NCI-H526 (cell line): ENCODE measurements around the gene SFRP4.

Source experiments
- DNase-seq, 2 experiments: peaks; one replicate each; lab custom pipeline; 2025; lab: John Stamatoyannopoulos, UW

Gene SFRP4

DNA sequence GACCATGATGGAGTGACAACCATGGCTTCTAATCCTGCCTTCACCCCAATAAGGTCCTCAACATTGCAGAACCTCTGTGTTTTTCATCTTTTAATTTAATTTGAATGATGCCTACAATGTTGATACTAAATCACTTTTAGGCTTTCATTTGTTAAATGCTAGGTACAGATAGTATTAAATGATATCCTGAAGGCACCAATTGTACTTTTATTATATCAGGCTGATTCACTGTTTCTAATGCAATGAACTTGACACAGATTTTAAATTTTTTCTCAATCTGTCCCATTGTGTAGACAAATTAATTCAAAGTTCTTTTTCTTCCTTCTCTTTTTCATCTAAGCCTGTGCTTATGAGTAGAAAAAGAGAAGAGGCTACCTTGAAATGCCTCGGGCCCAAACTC lies 9.0 kb upstream of the SFRP4 start:
- DNase-seq = no peak

DNA sequence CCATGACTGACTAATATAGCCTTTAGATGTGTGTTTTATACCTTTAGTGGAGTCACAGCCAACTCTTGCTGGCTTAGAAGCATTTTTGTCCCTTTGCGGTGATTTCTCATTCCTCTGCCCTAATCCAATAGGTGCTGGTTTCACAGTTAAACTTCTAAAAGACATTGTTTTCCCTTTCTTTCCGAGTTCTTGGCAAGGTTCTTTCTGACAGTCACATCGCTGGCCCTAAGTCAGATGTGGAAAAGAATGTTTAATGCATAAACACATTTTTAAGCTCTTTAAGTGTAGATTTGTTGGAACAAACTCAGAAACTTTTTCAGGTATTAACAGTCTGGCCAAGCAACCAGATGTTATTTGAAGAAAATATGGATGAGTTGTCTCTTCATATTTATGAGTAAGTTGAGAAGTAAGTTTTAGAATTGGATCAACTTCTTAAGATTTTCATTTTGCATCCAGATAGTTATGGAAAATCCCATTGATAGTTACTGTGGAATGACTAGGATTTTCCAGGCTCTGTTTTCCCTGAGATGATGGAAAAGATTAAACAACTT lies 7.9 kb upstream of the SFRP4 start:
- DNase-seq = no peak

DNA sequence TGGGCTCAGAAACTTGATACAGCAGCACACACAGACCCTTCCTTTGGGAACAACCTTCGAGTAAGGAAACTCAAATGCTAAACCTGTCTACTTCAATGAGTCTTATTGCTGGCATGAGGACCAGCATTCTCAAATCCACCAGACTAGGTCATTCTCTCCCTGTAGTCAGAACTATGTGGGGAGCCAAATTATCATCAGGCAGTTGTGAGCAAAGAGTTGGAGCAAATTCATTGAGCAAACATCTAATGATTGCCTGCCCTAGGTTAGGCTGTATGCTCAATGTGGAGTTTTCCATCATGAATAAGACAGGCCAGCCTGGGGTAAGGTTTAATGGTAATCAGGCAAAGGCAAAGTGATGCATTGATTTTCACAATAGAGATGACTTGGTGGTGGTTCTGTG lies 7.4 kb upstream of the SFRP4 start:
- no peak for DNase-seq

DNA sequence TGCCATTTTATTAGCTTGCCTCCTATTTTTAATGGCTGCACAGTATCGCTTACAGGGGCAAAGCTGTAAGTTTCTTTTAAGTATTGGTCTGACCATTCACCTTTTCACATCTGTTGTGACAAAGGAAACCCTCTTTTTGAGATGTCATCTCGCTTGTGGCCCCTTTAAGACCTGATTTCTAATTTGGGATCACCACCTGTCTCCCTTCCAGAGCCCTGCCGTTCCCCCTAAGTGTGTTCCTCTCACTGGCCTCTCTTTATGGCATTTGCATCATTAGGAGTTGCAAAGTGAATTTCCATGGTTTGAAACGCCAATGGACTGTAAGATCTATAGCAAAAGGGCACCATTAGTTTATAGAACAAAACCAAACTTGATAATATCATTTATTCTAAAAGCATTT lies 5.3 kb upstream of the SFRP4 start:
- no peak for DNase-seq

DNA sequence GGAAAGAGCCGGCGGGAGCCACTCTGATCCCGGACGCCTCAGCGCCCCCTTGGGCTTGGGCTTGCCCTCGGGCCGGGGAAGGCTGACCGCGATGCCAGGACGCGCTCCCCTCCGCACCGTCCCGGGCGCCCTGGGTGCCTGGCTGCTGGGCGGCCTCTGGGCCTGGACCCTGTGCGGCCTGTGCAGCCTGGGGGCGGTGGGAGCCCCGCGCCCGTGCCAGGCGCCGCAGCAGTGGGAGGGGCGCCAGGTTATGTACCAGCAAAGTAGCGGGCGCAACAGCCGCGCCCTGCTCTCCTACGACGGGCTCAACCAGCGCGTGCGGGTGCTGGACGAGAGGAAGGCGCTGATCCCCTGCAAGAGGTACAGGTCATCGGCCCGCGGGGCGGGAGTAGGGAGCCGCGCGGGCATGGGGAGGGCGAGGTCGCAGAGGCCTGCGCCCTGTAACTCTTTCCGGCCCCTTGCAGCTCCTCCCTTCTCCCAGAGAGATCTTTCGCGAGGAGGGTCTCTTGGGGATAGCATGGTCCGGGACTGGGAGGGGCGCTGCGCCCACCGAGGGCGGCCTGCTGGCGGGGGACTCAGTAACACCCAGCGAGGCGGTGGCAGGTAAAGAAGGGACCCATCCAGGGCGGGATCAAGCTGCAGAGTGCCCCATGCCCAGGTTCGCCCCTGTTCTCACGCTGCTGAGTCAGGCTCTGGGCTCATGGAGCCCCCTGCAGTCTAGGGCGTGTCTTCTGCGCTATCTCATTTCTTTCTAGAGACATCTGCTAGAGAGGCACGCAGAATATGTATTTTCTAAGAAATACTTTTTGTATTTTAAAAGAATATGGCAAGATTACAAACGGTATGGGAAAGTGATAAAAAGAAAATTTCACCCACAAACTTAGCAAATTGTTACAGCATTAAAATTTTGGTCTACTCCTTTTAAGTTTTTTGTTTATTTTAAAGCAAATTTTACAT lies 4.5 kb upstream of the SFRP4 start:
- DNase-seq = peak; percentile 17 to 76

DNA sequence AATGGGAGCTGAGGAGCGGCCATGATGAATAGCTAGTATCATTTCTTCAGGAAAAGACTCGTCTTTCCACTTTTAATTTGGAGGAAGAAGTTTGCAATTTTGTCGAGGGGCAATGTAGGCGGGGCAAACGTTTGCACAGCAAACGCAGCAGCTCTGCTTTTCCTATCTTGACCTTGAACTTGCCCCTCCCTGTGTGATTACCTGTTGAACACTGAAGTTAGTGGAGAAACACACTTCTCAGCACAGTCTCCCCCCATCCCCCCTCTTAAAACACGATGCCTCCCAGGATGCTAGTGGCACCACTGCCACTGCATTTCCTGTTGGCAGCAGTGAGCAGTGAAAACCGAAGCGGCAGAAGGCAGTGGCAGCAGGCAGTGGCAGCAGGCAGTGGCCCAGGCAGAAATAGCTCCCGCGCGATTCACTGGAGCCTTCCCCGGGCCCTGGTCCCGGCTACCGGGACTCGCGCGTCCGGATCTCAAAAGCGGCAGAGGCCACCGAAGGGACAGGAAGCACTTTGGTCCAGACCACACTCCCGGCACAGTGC lies 3.8 kb upstream of the SFRP4 start, which contains the start of gene EPDR1:
TSS of gene EPDR1 (plus strand) at position 336 of the 544 bp plus-strand sequence. CDS start 300 bp downstream, outside the sequence.
- peak; percentile 46 to 86 for DNase-seq

DNA sequence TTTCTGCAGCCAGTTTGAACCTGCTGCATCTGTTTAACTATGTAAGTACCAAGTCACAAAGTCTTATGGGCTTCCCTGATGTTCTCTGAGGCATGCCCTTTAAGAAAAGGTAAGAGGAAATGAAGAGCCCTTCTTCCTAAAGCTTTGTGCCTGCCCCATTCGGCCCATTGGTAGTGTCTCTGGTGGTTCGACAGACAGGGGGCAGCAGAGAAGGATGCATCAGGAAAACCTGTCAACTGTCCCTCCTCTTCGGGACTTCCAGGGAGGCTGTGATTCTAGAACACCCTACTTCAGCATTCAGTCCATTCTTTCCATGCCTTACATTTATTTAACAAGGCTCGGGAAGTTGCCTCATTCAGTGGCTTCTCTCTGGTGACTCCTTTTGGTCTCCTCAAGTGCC lies 1.9 kb upstream of the SFRP4 start:
- peak in 1 of 2 experiments; percentile 0 for DNase-seq

DNA sequence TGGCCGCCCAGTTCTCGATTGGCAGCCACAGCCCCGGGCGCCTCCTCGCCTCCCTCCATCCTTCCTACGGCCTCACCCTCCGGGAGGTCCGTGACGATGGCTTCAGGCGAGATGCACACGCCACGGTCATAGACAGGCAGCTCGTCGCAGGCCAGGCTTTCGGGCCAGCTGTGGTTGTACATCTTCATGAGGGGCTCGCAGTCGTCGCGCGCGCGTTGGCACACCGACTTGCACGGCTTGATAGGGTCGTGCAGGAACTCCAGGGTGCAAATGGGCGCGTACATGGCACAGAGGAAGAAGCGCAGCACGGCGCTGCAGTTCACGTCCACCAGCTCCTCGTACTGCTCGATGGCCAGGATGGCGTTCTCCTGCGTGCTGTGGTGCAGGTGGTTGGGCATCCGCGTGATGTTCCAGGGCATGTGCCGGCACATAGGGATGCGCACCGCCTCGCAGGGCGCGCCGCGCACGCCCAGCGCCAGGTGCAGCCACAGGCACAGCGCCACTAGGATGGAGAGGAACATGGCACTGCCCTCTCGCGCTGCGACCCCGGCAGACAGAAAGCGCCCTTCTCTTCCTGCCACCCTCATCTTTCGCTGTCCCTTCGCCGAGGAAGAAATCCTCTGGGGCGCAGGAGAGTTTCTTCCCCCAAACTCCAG lies 472 bp downstream of the SFRP4 start:
- peak; percentile 15 to 56 for DNase-seq

DNA sequence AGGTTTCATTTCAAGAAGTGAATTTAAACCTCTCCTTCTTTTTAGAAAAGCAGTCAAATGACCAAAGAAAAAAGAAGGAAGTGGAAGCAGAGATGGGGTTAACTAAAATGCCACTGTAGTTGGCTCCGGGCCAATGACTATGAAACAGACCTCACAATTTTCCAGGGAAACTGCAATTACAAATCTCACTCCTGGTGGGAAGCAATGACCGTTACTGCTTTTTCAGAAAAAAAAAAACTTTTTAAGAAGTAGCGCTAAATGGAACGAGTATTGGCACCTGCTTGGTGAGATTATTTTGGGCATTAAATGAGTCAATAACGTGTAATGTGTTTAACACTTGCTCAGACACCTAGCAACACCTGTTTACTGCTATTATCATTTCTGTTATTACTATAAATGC lies 1.2 kb downstream of the SFRP4 start:
- no peak for DNase-seq

DNA sequence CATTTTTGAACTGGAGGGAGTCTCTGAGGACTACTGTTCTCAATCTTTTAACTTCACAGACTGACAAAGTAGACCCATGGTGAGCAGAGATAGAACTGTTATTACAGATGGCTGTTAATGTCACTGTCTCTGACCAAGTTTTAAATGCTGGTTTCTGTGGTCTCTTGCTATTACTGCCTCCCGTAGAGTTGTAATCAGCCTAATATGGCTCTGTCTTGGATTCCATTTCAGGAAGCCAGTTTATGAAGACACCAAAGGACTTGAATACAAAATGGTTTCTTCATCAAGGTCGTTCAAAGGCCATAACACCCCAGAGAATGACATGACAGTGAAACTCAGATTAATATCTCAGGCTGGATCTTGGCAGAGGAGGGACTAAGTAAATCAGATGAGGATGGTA lies 3.9 kb downstream of the SFRP4 start:
- no peak for DNase-seq

DNA sequence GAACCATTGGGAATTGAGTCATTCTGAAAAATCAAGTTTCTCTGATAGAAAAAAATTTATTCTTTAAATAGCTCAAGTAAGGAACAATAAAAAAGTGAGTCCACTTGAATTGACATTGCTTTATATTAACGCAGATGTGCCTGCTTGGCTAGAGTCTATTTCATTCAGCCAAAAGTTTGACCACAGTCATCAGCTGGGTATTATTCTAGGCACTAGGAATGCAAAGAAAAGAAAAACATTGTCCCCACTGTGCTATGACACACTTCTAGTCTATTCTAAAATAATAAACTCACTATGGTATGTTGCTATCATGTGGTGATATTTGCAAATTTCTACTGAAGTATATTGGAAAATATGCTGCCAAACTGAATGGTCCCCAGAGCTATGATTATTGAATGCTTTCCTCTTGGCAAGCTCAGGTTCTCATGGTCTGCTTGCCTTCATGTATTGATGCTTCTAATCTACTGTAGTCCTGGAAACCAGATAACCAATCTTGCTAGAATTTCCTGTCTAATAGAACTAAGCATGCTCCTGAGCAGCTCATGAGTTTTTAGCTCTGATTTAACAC lies 8.3 kb downstream of the SFRP4 start:
- no peak for DNase-seq

DNA sequence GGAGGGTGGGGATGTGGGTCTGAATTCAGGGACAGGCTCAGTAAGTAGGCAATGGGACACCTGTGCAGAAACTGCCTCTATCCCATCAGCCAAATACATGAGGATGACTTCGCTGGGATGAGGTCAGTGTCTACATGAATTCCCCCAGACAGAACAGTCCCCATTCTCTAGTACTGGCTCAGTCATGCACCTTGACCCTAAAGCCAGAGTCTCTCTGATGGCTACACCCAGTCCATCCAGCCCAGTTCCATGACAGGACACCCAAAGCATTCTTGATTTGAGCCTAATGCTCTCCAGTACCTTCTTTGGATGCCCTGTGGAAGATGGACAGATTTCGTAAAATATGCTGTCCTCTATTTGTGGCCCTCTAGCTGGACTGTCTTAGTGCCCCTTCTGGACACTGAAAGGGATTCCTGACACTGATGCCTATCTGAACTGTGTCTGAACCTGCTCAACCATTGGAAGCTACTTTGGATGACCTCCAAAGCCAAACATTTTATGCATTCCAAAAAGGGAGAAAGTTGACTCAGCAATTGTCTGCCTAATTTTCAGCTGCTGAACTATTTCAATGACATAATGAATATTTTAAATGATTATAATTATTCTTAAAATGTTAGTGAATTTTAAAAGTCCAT lies 14.6 kb downstream of the SFRP4 start:
- no peak for DNase-seq

DNA sequence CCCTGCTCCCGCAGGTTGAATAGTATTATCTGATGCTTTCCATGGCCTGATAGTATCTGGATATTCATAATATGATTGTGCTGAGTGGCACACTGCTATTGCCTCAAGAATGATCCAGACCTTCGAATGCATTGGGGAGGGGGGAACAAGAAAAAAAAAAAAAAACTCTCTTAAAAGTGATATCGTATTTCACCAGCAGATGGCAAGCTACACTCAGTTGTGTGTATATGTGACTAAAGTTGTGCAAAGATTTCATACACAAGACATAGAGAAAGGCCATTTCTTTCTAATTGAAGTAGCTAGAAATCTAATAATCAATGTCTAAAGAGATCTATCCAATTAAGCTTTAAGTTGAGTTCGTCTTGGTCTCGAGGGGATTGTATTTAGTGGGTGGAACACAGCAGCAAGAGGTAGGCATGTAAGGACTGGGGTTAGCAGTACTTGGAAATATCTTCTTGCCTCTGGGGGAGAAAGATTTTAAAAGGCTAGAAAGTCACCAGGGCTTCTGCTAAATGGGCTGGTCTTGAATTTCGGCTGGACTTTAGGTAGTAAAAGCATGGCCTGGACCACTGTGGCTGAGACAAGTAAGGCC lies 15.3 kb downstream of the SFRP4 start:
- DNase-seq = peak; percentile 12 to 52

DNA sequence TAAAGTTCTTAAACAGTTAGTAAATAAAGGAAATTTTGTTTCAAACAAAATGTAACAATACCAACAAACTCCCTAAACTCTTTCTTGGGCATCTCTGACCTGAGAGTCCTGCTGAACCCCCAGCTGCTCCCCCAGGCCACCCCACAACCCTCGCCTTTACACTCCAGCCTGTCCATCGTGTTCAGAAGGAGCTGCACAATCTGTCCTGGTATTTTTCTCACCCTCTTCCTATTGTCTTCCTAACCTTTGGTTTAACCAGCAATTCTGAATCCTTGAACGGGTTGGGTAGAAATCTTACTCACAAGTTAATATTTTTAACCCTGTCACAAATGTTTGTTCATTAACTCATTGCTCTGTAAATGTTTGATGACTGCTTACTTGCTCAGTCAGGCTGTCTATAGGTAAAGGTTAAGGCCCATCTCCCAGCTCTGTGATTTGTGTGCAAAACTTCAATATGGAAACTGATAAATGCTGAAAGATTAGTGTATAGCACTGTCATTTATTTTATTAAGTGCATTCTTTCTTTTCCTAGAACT lies 16.8 kb downstream of the SFRP4 start:
- no peak for DNase-seq

DNA sequence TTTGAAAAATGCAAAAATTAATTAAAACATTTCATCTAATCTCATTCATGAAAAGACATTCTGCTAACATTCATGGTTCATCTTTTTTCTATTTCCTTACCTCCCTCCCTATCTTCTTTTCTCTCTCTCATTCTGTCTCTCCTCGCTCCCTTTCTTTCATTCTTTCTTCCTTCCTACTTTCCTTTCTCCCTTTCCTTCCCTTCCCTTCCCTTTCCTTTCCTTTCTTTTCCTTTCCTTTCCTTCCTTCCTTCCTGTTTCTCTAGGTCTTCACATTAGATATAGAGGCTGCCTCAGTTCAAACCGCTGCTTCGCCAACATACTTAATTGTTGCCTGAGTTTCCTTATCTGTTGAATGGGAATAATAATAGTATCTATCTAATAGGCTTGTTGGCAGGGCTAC lies 21.9 kb downstream of the SFRP4 start:
- DNase-seq = no peak

DNA sequence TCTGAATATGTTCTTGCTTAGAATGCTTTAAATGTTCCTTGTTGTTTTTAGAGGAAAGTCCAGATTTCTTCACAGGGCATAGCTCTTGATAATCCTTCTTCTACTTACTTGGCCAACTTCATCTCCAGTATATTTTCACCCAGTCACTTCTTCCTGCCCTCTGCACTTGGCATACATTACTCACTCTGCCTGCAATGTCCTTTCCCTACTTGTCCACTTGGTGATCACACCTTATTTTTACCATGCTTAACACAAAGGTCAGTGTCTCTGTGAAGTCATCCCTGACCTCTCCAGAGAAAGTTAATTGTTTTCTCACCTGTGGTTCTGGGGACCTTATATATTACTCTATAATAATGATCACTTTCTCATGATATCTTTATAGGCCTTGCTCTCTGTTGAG lies 23.3 kb downstream of the SFRP4 start:
- DNase-seq = no peak

DNA sequence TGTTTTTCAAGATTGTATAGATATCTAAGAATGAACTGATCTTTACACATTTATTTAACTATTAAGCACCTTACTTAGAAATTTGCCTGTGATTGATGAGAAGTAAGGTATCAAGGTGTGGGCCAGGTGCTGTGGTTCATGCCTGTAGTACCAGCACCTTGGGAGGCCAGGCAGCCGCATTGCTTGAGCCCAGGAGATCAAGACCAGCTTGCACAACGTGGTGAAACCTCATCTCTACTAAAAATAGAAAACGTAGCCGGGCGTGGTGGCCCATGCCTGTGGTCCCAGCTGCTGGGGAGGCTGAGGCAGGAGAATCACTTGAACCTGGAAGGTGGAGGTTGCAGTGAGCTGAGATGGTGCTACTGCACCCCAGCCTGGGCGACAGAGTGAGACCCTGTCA lies 34.5 kb downstream of the SFRP4 start:
- no peak for DNase-seq
